ENCODE data around the gene PFAS. TPM values are rescaled to one million over a fixed set of nuclear protein-coding genes. Genes with fewer than 3 reads are reported as not detected.

Gene PFAS
- polyA plus RNA-seq, 4 donors: 29.2 to 45.8 (median 41.8) TPM

DNA sequence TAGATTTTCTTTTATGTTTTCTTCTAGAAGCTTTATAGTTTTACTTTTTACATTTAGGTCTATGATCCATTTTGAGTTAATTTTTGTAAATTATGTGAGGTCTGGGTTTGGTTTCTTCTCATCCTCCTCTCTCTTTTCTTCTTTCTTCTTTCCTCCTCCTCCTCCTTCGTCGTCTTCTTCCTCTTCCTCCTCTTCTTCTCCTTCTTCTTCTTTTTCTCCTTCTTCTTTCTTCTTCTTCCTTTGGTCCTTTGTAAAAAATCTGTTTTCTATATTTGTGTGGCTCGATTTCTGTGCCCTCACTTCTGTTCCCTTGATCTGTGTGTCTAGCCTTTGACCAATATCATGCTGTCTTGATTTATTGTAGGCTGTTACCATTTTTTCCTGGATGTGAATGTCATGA is 51.1 kb downstream of the PFAS start:
- DNase-seq (ENCODE audit: low read depth in 4 of 4, low spot score in 3 of 4): no peak

DNA sequence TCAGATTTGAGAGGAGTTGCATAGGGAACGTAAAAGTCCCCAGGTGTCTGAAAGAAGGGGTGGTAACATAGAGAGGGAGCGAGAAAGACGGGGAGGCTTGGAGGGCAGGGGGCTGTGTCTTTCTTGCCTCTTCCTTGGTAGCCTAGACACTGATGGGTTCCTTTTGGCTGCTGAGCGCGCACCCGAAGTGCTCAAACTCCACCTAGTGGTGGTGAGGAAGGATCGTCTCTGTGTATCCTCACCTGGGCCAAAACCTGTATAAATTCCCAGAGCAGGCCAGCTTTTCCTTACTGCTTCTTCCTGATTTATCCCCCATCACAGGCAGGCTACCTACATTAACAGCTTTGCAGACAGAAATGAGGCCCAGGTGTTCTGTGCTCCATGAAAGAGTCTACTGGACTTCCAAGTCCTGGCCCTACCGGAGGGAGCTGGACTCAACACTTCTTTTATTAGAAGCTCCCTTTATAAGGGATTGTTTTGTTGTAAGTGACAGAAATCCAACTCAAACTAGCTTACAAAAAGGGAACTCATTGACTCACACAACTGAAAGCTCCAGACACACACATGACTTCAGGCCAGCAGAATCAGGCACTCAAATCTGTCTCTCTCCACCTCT is 51.6 kb downstream of the PFAS start:
- peak in 2 of 4 donors; percentile 42 to 52 for DNase-seq (ENCODE audit: low read depth in 4 of 4, low spot score in 3 of 4)

DNA sequence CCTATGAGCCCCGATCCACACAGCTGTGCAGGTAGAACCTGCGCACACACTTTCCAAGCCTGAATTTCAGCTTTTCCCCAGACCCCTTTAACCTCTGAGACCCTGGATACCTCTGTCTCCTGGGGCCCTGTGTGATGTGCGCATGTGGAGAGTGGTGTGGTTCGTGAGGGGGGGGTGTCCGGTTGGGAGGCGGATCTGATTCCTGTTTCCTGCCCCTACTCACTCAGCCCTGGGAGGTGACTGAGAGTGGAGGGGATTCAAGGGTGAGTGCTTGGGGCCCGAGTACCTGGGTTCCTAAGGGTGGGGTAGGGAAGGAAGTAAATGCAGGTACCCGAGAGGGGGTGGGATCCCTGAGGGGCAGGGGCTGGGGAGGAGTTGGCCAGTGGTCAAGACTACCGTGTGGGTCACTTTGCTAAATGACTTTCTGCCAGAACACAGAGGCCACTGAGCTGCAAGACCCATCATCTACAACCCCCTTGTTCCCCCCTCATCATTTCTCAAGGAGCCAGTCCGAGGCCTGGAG is 61.6 kb downstream of the PFAS start:
- DNase-seq (ENCODE audit: low read depth in 4 of 4, low spot score in 3 of 4): no peak

DNA sequence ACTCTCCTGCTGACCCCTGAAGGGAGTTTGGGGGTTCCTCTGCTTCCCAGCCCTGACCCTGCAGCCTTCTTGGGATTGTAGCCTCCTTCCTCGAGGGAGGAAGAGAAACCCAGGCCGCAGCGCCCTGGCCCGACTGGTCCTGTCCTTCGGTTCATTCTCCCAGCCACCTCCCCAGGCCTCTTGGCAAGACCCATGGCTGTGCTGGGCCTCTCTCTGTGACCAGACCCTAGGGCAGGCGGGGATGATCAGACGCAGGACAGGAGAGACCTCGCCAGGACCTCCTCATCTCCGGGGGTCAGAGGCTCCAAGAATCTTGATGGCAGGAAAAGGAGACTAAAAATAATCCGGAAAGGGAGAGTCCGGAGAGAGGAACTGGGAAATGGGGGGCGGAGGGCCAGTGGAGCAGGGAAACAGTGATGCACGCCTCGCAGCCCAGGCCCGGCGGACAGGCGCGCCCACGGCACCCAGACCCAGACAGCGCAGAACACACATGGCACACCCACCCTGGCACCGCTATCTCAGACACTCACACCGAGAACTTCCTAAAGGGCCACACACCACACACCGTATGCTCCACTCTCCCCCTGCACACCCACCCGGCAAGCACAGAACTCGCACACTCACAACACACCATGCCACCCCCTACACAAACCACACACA is 62.2 kb downstream of the PFAS start:
- no peak for DNase-seq (ENCODE audit: low read depth in 4 of 4, low spot score in 3 of 4)

DNA sequence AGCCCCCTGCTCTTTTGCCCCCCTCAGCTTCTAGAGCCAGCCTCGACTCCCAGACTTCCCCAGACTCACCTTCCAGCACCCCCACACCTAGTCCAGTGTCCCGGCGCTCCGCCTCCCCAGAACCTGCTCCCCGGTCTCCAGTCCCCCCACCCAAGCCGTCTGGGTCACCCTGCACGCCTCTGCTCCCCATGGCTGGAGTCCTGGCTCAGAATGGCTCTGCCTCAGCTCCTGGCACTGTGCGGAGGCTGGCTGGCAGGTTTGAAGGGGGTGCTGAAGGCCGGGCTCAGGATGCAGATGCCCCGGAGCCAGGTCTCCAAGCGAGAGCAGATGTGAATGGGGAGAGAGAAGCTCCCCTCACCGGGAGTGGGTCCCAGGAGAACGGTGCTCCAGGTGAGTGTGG is 63.2 kb downstream of the PFAS start:
- no peak for DNase-seq (ENCODE audit: low read depth in 4 of 4, low spot score in 3 of 4)

DNA sequence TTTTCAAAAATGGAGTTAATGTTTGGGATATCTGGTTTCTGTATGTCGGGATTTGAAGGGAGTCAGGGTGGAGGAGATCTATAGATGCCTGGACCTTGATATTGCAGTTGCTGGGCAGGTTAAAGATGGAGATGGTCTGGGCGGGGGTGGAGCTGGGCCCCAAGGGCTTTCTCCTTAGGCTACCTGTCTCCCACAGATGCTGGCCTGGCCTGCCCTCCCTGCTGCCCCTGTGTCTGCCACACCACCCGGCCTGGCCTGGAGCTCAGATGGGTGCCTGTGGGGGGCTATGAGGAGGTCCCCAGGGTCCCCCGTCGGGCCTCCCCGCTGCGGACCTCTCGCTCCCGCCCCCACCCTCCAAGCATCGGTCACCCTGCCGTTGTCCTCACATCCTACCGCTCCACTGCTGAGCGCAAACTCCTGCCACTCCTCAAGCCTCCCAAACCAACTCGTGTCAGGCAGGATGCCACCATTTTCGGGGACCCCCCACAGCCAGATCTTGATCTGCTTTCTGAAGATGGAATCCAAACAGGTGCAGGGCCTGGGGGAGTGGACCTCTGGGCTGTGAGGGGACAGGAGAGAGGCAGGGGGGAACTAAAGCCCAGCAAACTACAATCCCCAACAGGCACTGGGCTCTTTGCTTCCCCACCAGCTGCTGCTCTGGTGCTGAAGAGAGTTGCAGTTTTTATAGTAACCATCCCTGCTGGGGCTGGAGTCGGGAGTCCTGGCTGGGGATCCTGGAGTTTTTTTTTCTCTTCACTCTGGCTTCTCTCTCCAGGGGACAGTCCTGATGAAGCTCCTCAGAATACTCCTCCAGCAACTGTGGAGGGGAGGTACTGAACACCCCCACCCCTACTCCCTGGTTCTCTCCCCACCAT is 63.9 kb downstream of the PFAS start:
- DNase-seq (ENCODE audit: low read depth in 4 of 4, low spot score in 3 of 4): no peak

DNA sequence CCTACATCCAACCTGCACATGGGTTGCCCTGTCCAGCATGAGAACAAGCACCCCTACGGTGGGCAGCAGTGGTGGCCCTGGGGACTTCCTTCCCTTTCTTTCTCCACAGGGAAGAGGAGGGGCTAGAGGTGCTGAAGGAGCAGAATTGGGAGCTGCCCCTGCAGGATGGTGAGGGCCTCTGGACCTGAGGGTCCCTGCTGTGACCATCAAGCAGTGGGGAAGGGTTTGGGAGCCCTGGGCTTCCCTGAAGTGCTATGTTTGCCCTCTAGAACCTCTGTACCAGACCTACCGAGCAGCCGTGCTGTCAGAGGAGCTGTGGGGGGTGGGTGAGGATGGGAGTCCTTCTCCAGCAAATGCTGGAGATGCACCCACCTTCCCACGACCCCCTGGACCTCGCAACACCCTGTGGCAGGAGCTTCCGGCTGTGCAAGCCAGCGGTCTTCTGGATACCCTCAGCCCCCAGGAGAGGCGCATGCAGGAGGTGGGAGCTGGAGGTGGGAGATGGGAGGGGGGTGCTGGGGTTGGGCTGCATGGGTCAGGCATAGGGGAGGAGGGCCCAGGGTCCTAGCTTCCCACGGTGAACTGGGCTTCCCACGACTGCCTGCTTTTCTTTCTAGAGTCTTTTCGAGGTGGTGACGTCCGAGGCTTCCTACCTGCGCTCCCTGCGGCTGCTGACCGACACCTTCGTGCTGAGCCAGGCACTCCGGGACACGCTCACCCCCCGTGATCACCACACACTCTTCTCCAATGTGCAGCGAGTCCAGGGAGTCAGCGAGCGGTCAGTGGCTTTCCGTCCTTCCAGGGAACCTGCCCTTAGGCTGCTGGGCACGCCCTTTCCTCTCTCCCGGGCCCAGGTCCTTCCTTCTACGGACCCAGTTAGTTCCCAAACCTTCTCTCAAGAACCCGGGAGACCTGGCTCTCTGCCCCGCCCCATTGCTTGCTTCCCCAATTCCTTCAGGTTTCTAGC is 66.0 kb downstream of the PFAS start:
- DNase-seq (ENCODE audit: low read depth in 4 of 4, low spot score in 3 of 4): no peak

DNA sequence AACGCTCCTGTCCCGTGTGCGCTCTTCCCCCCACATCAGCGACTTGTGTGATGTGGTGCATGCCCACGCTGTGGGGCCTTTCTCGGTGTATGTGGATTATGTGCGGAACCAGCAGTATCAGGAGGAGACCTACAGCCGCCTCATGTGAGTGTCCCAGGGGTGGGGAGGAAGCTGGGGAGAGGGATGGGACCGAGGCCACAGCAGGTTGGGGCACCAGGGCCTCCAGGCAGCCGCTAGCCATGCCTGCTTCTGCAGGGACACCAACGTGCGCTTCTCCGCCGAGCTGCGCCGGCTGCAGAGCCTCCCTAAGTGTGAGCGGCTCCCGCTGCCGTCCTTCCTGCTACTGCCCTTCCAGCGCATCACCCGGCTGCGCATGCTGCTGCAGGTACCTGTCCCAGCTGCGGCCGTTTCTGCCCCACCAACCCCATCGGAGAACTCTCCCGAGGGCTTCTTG is 66.7 kb downstream of the PFAS start:
- no peak for DNase-seq (ENCODE audit: low read depth in 4 of 4, low spot score in 3 of 4)

DNA sequence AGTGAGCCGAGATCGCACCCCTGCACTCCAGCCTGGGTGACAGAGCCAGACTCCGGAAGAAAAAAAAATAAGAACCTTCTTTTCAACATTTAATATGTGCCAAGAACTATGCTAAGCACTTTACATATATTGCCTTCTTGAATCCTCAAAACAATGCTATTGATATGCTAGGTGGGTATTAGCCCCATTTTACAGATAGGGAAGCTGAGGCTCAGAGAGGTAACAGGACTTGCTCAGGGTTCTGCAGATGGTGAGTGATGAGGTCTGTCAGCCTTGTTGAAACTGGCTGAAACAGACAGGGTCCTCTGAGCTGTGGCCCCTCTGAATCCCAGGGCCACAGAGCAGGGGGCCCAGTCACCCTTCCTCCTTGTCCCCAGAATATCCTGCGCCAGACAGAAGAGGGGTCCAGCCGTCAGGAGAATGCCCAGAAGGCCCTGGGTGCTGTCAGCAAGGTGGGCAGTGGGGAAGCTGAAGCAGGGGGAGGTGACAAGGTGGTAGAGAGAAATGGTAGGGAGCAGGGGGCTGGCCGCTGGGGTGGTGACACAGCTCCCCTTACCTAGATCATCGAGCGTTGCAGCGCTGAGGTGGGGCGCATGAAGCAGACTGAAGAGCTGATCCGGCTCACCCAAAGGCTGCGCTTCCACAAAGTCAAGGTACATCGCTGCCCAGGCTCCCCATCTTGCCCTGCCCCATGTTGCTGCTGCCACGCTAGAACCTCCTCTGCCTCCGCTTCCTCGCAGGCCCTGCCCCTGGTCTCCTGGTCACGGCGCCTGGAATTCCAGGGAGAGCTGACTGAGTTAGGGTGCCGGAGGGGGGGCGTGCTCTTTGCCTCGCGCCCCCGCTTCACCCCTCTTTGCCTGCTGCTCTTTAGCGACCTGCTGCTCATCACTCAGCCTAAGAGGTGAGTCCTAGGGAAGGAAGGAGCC is 69.2 kb downstream of the PFAS start:
- DNase-seq (ENCODE audit: low read depth in 4 of 4, low spot score in 3 of 4): no peak

Other genes with a start within 250 kb of the PFAS start
- under 1 TPM in 3 of 4 donors, not detected in 1; 0.10 to 0.34 (median 0.18) TPM for gene GUCY2D, start 246.7 kb upstream of the PFAS start, polyA plus RNA-seq (ENCODE audit: insufficient read length in 4 of 4)
- gene ALOX15B, start 210.2 kb upstream of the PFAS start, polyA plus RNA-seq (ENCODE audit: insufficient read length in 4 of 4): 1 to 10 TPM in 1 of 4 donors, under 1 TPM in 2, not detected in 1; 0.72 to 1.8 (median 0.95) TPM
- 1 to 10 TPM in 1 of 4 donors, under 1 TPM in 2, not detected in 1; 0.54 to 1.1 (median 0.72) TPM for gene ALOX12B, start 161.6 kb upstream of the PFAS start, polyA plus RNA-seq (ENCODE audit: insufficient read length in 4 of 4)
- under 1 TPM in 1 of 4 donors, not detected in 3; 0.24 TPM for gene ALOXE3, start 130.8 kb upstream of the PFAS start, polyA plus RNA-seq (ENCODE audit: insufficient read length in 4 of 4)
- under 1 TPM in 1 of 4 donors, not detected in 3; 0.10 TPM for gene HES7, start 125.2 kb upstream of the PFAS start, polyA plus RNA-seq (ENCODE audit: insufficient read length in 4 of 4)
- 10 to 100 TPM; 19.6 to 94.0 (median 29.7) TPM for gene PER1, start 96.9 kb upstream of the PFAS start, polyA plus RNA-seq (ENCODE audit: insufficient read length in 4 of 4)
- 100 to 1,000 TPM; 108 to 140 (median 118) TPM for gene VAMP2, start 86.3 kb upstream of the PFAS start, polyA plus RNA-seq (ENCODE audit: insufficient read length in 4 of 4)
- gene TMEM107, start 72.9 kb upstream of the PFAS start, polyA plus RNA-seq (ENCODE audit: insufficient read length in 4 of 4): 10 to 100 TPM; 13.6 to 25.0 (median 24.3) TPM
- gene BORCS6, start 59.1 kb upstream of the PFAS start, polyA plus RNA-seq (ENCODE audit: insufficient read length in 4 of 4): 1 to 10 TPM; 3.0 to 5.0 (median 3.6) TPM
- gene AURKB, start 38.7 kb upstream of the PFAS start, polyA plus RNA-seq (ENCODE audit: insufficient read length in 4 of 4): 10 to 100 TPM; 25.7 to 35.6 (median 31.6) TPM
- 10 to 100 TPM; 20.9 to 44.8 (median 30.1) TPM for gene CTC1, start 1.2 kb upstream of the PFAS start, polyA plus RNA-seq (ENCODE audit: insufficient read length in 4 of 4)
- 10 to 100 TPM; 25.0 to 30.9 (median 26.7) TPM for gene RANGRF, start 39.4 kb downstream of the PFAS start, polyA plus RNA-seq (ENCODE audit: insufficient read length in 4 of 4)
- gene SLC25A35, start 46.1 kb downstream of the PFAS start, polyA plus RNA-seq (ENCODE audit: insufficient read length in 4 of 4): 1 to 10 TPM; 3.3 to 5.6 (median 3.6) TPM
- gene ARHGEF15, start 61.0 kb downstream of the PFAS start, polyA plus RNA-seq (ENCODE audit: insufficient read length in 4 of 4): 10 to 100 TPM in 3 of 4 donors, 1 to 10 TPM in 1; 9.2 to 18.3 (median 16.4) TPM
- not detected for gene ODF4, start 90.6 kb downstream of the PFAS start, polyA plus RNA-seq (ENCODE audit: insufficient read length in 4 of 4)
- 1,000 to 10,000 TPM; 2,282 to 2,993 (median 2,635) TPM for gene RPL26, start 133.9 kb downstream of the PFAS start, polyA plus RNA-seq (ENCODE audit: insufficient read length in 4 of 4)
- under 1 TPM in 2 of 4 donors, not detected in 2; 0.07 to 0.12 TPM for gene RNF222, start 148.5 kb downstream of the PFAS start, polyA plus RNA-seq (ENCODE audit: insufficient read length in 4 of 4)
- gene NDEL1, start 186.6 kb downstream of the PFAS start, polyA plus RNA-seq (ENCODE audit: insufficient read length in 4 of 4): 10 to 100 TPM; 43.6 to 57.2 (median 51.1) TPM